ENCODE data around the gene RTEL1.

Gene RTEL1

GRCh38 chr20:63701329-63702035, 43.4 kb downstream of the RTEL1 start:
- Histone ChIP-seq H3K27me3 (replicated peaks) (no peaks in the 10 kb centered on the region), H3K36me3 (replicated peaks) (peaks cover 26% of the 10 kb centered on the region), H3K4me3 (ENCODE audit: low read depth, low read length) (no peak overlapping the region), H3K27ac (no peak overlapping the region)
- in situ Hi-C loops (cut with HindIII; ENCODE audit: low pct_ligation_motif_present, low sequenced_read_pairs), result no loop called here
- DNase-seq, result no peak
- TF ChIP-seq CTCF (IDR thresholded peaks at IDR 0.05; ENCODE audit: low read depth, low read length, missing control alignments), result no peak

GRCh38 chr20:63702036-63702665, 44.0 kb downstream of the RTEL1 start:
- no peak for TF ChIP-seq CTCF (IDR thresholded peaks at IDR 0.05; ENCODE audit: low read depth, low read length, missing control alignments)
- Histone ChIP-seq H3K27ac (no peak overlapping the region), H3K36me3 (replicated peaks) (peaks cover 26% of the 10 kb centered on the region), H3K27me3 (replicated peaks) (no peaks in the 10 kb centered on the region), H3K4me3 (ENCODE audit: low read depth, low read length) (no peak overlapping the region)
- in situ Hi-C loops (cut with HindIII; ENCODE audit: low pct_ligation_motif_present, low sequenced_read_pairs), result no loop called here
- no peak for DNase-seq

- Histone ChIP-seq H3K27ac (no peak overlapping the region), H3K27me3 (replicated peaks) (no peaks in the 10 kb centered on the region), H3K4me3 (ENCODE audit: low read depth, low read length) (no peak overlapping the region), H3K36me3 (replicated peaks) (peaks cover 26% of the 10 kb centered on the region)
- no peak for DNase-seq
- in situ Hi-C loops (cut with HindIII; ENCODE audit: low pct_ligation_motif_present, low sequenced_read_pairs), result no loop called here
- TF ChIP-seq CTCF (IDR thresholded peaks at IDR 0.05; ENCODE audit: low read depth, low read length, missing control alignments), result no peak
These were observed 44.8 kb downstream of the RTEL1 start for GRCh38 chr20:63702751-63703470.

GRCh38 chr20:63703471-63703975, 45.4 kb downstream of the RTEL1 start:
- H3K36me3 ChIP-seq (replicated peaks), result peaks cover 26% of the 10 kb centered on the region
- DNase-seq, result no peak
- no peak for TF ChIP-seq CTCF (IDR thresholded peaks at IDR 0.05; ENCODE audit: low read depth, low read length, missing control alignments)
- H3K4me3 ChIP-seq (ENCODE audit: low read depth, low read length), result no peak overlapping the region
- no peaks in the 10 kb centered on the region for H3K27me3 ChIP-seq (replicated peaks)
- in situ Hi-C loops (cut with HindIII; ENCODE audit: low pct_ligation_motif_present, low sequenced_read_pairs), result no loop called here
- no peak overlapping the region for H3K27ac ChIP-seq

GRCh38 chr20:63703976-63704748, 46.0 kb downstream of the RTEL1 start:
- no peak overlapping the region for H3K4me3 ChIP-seq (ENCODE audit: low read depth, low read length)
- H3K27me3 ChIP-seq (replicated peaks), result no peaks in the 10 kb centered on the region
- no peak for DNase-seq
- in situ Hi-C loops (cut with HindIII; ENCODE audit: low pct_ligation_motif_present, low sequenced_read_pairs), result no loop called here
- TF ChIP-seq CTCF (IDR thresholded peaks at IDR 0.05; ENCODE audit: low read depth, low read length, missing control alignments), result no peak
- H3K27ac ChIP-seq, result no peak overlapping the region
- H3K36me3 ChIP-seq (replicated peaks), result peaks cover 32% of the 10 kb centered on the region

Measured in brain microvascular endothelial cell (primary cell).